Measurements from ENCODE around the gene TGIF2.
"Not testable (repeated sequence)": the region's sequence is repeated elsewhere in the genome, so short reads cannot be mapped to it uniquely, and the experiment has no call there.

The TGIF2 gene

DNA sequence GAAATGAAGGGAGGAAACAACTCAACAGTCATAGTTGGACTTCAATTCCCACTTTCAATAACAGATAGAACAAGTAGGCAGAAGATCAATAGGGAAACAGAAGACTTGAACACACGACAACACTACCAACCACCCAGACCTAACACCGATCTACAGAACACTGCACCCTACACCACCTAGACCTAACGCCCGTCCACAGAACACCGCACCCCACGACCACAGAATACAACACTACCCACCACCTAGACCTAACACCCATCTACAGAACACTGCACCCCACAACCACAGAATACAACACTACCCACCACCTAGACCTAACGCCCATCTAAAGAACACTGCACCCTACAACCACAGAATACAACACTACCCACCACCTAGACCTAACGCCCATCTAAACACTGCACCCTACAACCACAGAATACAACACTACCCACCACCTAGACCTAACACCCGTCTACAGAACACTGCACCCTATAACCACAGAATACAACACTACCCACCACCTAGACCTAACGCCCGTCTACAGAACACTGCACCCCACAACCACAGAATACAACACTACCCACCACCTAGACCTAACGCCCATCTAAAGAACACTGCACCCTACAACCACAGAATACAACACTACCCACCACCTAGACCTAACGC, 9.2 kb upstream of the TGIF2 start:
- not testable (repeated sequence) for H3K4me3 Mint-ChIP-seq, H3K4me1 Mint-ChIP-seq, H3K27me3 Mint-ChIP-seq, H3K36me3 Mint-ChIP-seq, H3K9me3 Mint-ChIP-seq, H3K27ac Mint-ChIP-seq, ATAC-seq

DNA sequence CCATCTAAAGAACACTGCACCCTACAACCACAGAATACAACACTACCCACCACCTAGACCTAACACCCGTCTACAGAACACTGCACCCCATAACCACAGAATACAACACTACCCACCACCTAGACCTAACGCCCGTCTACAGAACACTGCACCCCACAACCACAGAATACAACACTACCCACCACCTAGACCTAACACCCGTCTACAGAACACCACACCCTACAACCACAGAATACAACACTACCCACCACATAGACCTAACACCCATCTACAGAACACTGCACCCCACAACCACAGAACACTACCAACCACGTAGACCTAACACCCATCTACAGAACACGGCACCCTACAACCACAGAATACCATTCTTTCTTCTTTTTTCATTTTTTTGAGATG, 8.7 kb upstream of the TGIF2 start:
- H3K4me1 Mint-ChIP-seq, H3K27me3 Mint-ChIP-seq, H3K27ac Mint-ChIP-seq, H3K4me3 Mint-ChIP-seq, H3K9me3 Mint-ChIP-seq, H3K36me3 Mint-ChIP-seq, ATAC-seq: not testable (repeated sequence)

DNA sequence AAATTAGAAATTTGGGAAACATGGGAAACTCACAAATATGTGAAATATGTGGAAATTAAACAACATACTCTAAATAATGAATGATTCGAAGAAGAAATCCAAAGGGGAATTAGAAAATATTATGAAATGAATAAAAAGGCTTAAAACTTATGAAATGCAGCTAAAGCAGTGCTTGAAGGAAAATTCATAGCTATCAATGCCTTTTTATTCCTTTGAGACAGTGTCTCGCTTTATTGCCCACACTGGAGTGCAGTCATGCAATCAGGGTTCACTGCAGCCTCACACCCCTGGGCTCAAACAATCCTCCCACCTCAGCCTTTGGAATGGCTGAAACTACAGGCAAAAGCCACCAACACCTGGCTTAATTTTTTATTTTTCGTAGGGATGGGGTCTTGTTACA, 7.9 kb upstream of the TGIF2 start:
- H3K27me3 Mint-ChIP-seq: no peaks in the 10 kb centered on the region
- H3K4me3 Mint-ChIP-seq: no peak overlapping the region
- no peaks in the 10 kb centered on the region for H3K36me3 Mint-ChIP-seq
- no peak for ATAC-seq
- peaks cover 4% of the 10 kb centered on the region for H3K9me3 Mint-ChIP-seq
- H3K4me1 Mint-ChIP-seq: no peaks in the 10 kb centered on the region
- no peak overlapping the region for H3K27ac Mint-ChIP-seq

DNA sequence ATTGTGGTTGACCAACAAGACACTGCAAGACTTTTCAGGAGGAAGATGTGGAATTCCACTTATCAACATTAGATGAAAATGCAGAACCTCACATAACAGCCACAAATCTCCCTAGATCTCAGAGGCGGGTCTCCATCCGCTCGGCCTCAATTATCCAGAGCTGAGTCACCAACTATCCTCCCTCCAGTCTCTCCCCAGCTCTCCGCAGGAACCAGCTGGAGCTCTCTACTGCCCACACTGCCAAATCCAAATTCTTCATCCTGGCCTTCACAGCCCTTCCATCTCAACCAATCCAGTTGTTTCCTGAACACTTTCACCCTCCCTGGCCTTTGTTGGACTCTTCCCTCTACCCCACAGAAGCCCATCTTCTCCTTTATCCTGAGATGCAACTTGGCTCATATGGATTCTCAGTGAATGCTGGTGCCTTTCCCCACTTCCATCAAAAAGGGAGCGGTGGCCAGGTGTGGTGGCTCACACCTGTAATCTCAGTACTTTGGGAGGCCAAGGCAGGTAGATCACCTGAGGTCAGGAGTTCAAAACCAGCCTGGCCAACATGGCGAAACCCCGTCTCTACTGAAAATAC, 3.5 kb upstream of the TGIF2 start:
- ATAC-seq: no peak
- Mint-ChIP-seq H3K9me3 (peaks cover under 1% of the 10 kb centered on the region), H3K4me3 (no peak overlapping the region), H3K27ac (no peak overlapping the region), H3K36me3 (no peaks in the 10 kb centered on the region), H3K27me3 (no peaks in the 10 kb centered on the region), H3K4me1 (peaks cover 20% of the 10 kb centered on the region)

DNA sequence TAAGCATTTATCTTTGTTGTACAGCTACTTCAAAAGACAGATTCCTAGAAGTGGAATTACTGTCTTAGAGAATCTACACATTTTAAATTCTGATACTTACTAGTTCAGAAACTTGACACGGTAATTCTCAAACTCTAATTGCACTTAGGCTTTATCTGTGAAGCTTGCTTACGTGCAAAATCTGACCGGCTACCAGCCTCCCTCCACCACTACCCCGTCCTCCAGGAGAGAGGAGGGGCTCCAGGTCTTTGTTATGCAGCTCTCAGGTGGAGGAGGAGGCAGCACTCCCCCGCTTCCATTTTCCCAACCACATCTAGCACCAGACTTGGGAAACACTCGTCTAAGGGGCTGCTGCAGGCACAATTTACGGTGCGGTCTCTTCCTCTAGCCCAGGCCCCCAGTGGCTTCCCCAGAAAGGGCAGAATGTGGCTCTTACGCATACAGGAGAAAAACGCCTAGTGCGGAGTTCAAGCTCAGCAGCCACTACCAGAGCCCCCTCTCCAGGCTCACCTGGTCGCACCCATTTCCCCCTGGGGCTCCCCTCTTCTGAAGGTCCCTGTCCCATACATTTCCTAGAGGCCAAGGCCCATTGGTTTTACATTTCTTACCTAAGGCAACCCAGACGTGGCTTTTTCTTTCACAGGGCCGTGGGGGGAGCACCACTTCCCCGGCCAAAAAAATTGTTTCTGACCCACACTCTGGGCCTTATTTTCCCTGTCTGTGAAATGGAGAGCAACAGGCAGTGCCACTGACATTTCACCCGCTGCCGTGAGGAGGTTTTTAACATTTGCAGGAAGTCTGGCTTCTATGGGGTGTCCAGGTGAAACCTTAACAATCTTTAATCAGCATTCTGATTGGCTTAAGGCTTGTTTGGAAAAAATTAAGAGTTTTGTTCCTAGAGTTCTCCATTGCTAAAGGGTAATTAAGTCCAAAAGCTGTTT, 1.6 kb upstream of the TGIF2 start:
- Mint-ChIP-seq H3K4me1 (peaks cover 38% of the 10 kb centered on the region), H3K27ac (peak overlapping the region; percentile 84), H3K4me3 (peak overlapping the region; percentile 79), H3K36me3 (no peaks in the 10 kb centered on the region), H3K27me3 (no peaks in the 10 kb centered on the region), H3K9me3 (no peaks in the 10 kb centered on the region)
- no peak for ATAC-seq

DNA sequence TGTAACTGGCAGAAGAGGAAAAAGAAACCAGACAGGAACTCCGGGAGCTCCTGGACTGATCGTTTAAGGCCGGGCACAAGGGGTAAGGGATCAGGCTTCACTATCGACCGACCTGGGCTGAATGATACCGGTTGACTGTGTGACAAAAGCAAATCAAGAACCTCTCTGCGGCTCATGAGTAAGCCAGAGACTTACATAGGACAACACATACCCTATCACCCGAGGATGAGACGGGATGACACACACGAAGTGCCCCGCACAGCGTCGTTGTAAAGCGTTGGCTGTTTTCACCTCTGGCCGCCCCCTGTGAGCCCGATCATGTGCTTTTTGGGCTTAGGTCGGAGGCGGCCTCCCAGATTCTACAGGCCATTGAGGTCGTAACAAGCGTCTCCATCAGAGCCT, 695 bp upstream of the TGIF2 start:
- Mint-ChIP-seq H3K4me3 (peak overlapping the region; percentile 79), H3K27ac (peak overlapping the region; percentile 84), H3K27me3 (no peaks in the 10 kb centered on the region), H3K36me3 (no peaks in the 10 kb centered on the region), H3K4me1 (peaks cover 38% of the 10 kb centered on the region), H3K9me3 (no peaks in the 10 kb centered on the region)
- peak; percentile 53 for ATAC-seq

DNA sequence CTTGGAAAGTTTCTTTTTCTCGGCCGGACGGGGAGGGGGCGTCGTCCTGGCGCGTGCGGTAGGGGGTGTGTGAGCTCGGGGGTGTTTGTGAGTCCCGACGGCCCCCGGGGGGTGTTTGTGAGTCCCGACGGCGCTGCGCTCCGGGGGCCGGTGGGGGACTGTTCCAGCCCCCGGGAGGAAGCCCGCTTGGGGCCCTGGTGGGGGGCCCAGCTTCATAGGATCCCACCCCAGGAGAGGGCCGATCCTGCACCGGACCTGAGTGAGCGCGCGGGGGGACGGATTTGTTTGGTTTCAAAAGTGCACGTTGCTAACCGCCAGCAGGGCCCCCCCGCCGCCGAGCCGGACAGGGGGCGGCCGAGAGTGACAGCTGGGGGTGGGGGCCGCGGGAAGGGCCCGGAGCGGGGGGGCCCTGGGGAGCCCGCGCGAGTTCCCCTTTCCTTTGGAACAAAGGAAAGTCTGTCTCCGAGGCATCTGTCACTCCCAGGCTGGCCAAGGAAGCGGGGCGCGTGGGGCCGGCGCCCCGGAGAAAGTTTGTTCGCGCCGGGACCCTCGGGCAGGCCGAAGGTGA, 485 bp downstream of the TGIF2 start:
- Mint-ChIP-seq H3K4me3 (peak overlapping the region; percentile 92), H3K27ac (peak overlapping the region; percentile 84), H3K9me3 (no peaks in the 10 kb centered on the region), H3K4me1 (peaks cover 38% of the 10 kb centered on the region), H3K36me3 (no peaks in the 10 kb centered on the region), H3K27me3 (no peaks in the 10 kb centered on the region)
- ATAC-seq: peak; percentile 42

DNA sequence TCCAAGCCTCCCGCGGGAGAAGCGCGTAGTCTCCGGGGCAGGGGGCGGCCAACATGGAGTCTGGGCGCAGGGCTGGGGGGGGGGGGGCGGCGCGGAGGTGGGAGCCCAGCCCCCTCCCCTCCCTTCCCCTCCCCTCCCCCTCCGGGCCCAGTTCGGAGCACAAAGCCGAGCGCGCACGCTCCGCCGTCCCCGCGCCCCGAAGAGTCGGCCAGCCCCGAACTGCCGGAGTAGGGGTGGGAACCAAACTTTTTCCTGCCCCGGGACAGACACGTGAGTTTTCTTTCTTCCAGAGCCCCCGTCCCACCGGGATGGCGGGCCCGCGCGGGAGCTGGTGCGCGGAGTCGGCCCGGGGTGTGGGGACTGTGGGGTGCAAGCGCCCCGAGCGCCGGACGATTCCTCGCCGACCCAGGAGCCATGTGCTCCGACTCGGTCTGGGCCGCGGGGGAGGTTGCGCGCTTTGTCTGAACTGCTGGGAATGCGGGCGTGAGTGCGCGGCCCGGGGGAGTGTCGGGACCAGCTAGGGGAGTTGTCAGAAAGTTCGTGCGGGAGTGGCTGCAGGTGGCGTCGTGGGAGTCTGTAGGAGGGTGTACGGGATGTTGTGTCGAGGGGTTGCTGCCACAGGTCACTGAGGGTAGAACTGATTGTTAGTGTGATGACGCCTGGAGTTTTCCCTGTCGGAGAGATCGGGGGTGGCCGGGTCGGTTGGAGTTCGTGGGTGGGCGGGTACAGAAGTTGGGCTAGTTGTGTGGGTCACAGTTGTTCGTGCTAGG, 1.2 kb downstream of the TGIF2 start:
- peak; percentile 37 for ATAC-seq
- no peaks in the 10 kb centered on the region for H3K36me3 Mint-ChIP-seq
- H3K27ac Mint-ChIP-seq: peak overlapping the region; percentile 84
- H3K27me3 Mint-ChIP-seq: no peaks in the 10 kb centered on the region
- peak overlapping the region; percentile 92 for H3K4me3 Mint-ChIP-seq
- no peaks in the 10 kb centered on the region for H3K9me3 Mint-ChIP-seq
- H3K4me1 Mint-ChIP-seq: peaks cover 38% of the 10 kb centered on the region

DNA sequence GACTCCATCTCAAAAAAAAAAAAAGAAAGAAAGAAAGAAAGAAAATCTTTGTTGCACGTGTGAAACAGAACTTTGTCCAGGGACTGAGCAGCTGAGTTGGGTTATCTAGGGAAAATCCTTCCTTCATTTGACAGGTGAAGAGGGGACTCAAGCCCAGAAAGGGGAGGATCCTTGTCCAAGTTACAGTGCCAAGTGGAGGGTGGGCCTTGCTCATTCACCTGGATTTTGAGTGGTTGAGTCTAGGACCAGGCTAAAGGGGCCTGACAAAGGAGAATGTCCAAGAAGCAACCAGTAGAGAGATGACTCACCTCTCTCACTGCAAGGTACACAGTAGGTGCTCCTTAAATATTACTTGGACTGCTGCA, 2.7 kb downstream of the TGIF2 start:
- Mint-ChIP-seq H3K27me3 (no peaks in the 10 kb centered on the region), H3K4me3 (peak overlapping the region; percentile 92), H3K9me3 (no peaks in the 10 kb centered on the region), H3K4me1 (peaks cover 38% of the 10 kb centered on the region), H3K36me3 (peaks cover 10% of the 10 kb centered on the region), H3K27ac (peak overlapping the region; percentile 84)
- no peak for ATAC-seq

DNA sequence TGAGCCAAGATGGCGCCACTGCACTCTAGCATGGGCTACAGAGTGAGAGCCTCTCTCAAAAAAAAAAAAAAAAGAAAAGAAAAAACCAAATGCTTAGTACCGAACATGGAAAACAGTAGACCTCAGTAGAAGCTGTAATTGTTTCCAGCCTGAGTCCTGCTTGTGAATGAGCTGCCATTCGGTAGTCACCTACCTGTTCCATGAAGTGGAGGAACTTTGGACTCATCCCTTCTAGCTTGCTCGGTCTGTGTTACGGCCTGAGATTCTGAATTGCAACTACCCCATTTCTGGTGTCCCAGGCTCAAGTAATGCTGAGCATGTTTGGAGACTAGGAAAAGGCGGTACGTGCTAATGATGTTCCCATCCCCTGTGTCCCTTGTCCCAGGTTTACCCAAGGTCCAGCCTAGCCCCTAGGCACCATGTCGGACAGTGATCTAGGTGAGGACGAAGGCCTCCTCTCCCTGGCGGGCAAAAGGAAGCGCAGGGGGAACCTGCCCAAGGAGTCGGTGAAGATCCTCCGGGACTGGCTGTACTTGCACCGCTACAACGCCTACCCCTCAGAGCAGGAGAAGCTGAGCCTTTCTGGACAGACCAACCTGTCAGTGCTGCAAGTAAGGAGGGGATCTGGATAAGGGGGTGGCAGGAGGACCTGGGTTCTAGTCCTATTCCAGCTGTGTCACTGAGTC, 5.1 kb downstream of the TGIF2 start:
- Mint-ChIP-seq H3K36me3 (peaks cover 18% of the 10 kb centered on the region), H3K27ac (no peak overlapping the region), H3K27me3 (no peaks in the 10 kb centered on the region), H3K9me3 (no peaks in the 10 kb centered on the region), H3K4me1 (peaks cover 23% of the 10 kb centered on the region), H3K4me3 (no peak overlapping the region)
- ATAC-seq: no peak

DNA sequence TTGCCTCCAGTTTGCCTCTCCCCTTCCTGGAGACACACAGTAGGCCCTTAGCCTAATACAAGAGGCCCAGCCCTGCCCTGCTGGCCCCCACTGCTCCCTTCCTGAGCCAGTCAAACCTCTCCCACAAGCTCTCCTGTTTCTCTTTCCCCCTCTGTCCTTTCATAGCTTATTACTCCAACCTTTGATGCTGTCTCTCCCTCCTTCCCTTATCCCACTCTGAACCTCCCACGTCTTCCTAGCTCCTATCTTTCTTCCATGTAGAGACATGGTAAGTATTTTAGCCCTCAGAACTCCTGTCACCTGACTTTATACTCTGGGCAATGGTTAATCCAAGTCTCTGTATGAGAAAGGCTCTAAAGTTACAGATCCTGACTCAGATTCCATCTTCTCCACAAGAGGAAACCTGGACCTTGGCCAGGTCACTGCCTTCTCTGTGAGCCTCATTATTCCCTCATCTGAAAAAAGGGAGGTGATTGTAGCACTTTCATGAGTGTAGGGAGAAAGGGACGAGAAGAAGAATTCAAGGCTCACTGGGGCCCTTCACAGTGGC, 6.7 kb downstream of the TGIF2 start:
- Mint-ChIP-seq H3K36me3 (peaks cover 23% of the 10 kb centered on the region), H3K9me3 (no peaks in the 10 kb centered on the region), H3K4me1 (peaks cover 16% of the 10 kb centered on the region), H3K4me3 (no peak overlapping the region), H3K27me3 (no peaks in the 10 kb centered on the region), H3K27ac (peak overlapping the region; percentile 14)
- no peak for ATAC-seq

DNA sequence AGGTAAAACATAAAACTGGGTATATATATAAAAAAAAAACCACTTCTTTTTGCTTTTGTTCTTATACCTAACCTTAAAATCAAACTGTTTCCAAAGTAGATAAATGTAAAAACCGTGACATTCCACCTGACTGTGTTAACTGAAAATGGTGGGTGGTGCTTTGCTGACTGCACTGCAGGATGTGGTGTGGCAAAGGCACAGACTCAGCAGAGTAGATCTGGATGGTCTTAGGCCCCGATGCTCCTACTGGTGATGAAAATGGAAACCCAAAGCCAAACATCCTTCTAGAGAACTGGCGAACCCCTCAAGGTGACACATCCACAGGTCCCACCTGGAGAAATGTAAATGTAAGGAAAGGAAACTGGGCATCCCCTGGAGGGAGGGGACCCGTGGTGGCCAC, 8.9 kb downstream of the TGIF2 start:
- Mint-ChIP-seq H3K27ac (peak overlapping the region; percentile 37), H3K27me3 (no peaks in the 10 kb centered on the region), H3K4me3 (no peak overlapping the region), H3K4me1 (peaks cover 7% of the 10 kb centered on the region), H3K36me3 (peaks cover 26% of the 10 kb centered on the region), H3K9me3 (no peaks in the 10 kb centered on the region)
- ATAC-seq: no peak

DNA sequence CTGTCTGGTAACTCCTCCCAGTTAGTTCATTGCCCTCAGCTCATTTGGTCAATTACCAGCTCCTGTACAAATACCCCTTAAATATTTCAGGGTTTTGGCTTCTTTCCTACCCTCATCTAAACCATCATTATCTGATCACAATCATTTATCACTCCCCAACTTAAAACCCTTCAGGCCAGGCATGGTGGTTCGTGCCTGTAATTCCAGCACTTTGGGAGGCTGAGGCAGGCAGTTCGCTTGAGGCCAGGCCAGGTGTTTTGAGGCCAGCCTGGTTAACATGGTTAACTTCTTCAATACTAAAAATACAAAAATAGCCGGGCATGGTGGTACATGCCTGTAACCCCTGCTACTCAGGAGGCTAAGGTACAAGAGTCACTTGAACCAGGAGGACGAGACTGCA, 9.4 kb downstream of the TGIF2 start:
- ATAC-seq: no peak
- H3K27ac Mint-ChIP-seq: peak overlapping the region; percentile 37
- no peaks in the 10 kb centered on the region for H3K9me3 Mint-ChIP-seq
- H3K36me3 Mint-ChIP-seq: peaks cover 30% of the 10 kb centered on the region
- H3K4me3 Mint-ChIP-seq: no peak overlapping the region
- H3K4me1 Mint-ChIP-seq: peaks cover 12% of the 10 kb centered on the region
- no peaks in the 10 kb centered on the region for H3K27me3 Mint-ChIP-seq

DNA sequence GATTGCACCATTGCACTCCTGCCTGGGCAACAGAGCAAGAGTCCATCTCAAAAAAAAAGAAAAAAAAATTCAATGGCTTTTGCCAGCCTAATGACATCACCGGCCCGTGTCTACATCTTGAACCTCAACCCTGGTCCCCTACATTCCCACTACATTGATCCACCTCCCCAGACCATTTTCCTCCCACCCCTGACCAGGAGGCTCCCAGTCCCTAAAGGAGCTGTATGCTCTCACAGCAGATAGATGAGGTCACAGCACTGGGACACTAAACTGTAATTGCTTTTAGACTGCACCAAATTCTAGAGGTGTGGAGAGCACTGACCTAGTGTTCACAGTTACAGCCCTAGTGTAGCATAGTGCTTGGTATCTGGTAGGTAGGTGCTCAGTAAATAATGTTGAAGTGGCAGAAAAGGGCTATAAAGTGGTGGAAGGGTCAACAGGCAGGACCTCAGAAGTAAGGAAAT, 10.7 kb downstream of the TGIF2 start:
- peaks cover 30% of the 10 kb centered on the region for H3K36me3 Mint-ChIP-seq
- no peaks in the 10 kb centered on the region for H3K27me3 Mint-ChIP-seq
- peak overlapping the region; percentile 58 for H3K27ac Mint-ChIP-seq

More for the DNA sequence above, 10.7 kb downstream of the TGIF2 start:
- H3K9me3 Mint-ChIP-seq: no peaks in the 10 kb centered on the region
- H3K4me3 Mint-ChIP-seq: no peak overlapping the region
- peaks cover 12% of the 10 kb centered on the region for H3K4me1 Mint-ChIP-seq
- no peak for ATAC-seq

Data from stimulated activated memory B cell treated with anti-CD40 and anti-IgM and Interleukin-4, amounts not matched to agents 10 μg/mL and 1 μg/mL and 100 μg/mL, for 72 hours (primary cell).